Mesenchymal stem cell (in vitro differentiated cells and primary cell): Measurements from ENCODE around the gene FAF1.
"Not testable (repeated sequence)": the region's sequence is repeated elsewhere in the genome, so short reads cannot be mapped to it uniquely, and the experiment has no call there.

ENCODE experiments used
- DNase-seq: peaks from one replicate; pipeline ENCODE4 v3.0.0-alpha.2; 2013
- H2AFZ ChIP-seq: one replicate; pipeline ENCODE4 v1.6.1; 2013; ENCODE audit warnings: low read depth, mild to moderate bottlenecking, control low read depth, inconsistent platforms, low read length, moderate library complexity
- H2AK5ac ChIP-seq: 2 replicates; pipeline ENCODE4 v1.6.1; 2013; ENCODE audit warnings: low read length, moderate library complexity, mild to moderate bottlenecking, inconsistent platforms; ENCODE audit not compliant: severe bottlenecking
- H2BK120ac ChIP-seq: one replicate; pipeline ENCODE4 v1.6.1; 2013; ENCODE audit warnings: low read depth, mild to moderate bottlenecking, inconsistent platforms, low read length, moderate library complexity
- H2BK12ac ChIP-seq, 2 experiments: one replicate each; pipeline ENCODE4 v1.6.1; 2013; ENCODE audit warnings: inconsistent platforms in 2 of 2, low read length in 2 of 2, mild to moderate bottlenecking in 2 of 2, moderate library complexity in 2 of 2, control low read depth in 1 of 2
- H2BK15ac ChIP-seq: one replicate; pipeline ENCODE4 v1.6.1; 2013; ENCODE audit warnings: mild to moderate bottlenecking, low read depth, inconsistent platforms; ENCODE audit not compliant: poor library complexity, severe bottlenecking
- H2BK5ac ChIP-seq: 2 replicates; pipeline ENCODE4 v1.6.1; 2013; ENCODE audit warnings: low read depth, mild to moderate bottlenecking, low read length, control low read depth, inconsistent platforms; ENCODE audit not compliant: poor library complexity, severe bottlenecking
- H3K14ac ChIP-seq, 2 experiments: one replicate each; pipeline ENCODE4 v1.6.1; 2013; ENCODE audit warnings: inconsistent platforms in 2 of 2, low read length in 2 of 2, control low read depth in 1 of 2, mild to moderate bottlenecking in 1 of 2, moderate library complexity in 1 of 2
- H3K18ac ChIP-seq, 2 experiments: one replicate each; pipeline ENCODE4 v1.6.1; 2013; ENCODE audit warnings: inconsistent platforms in 2 of 2, low read length in 2 of 2, control low read depth in 1 of 2, low read depth in 1 of 2, mild to moderate bottlenecking in 1 of 2
- H3K23ac ChIP-seq, 2 experiments: one replicate each; pipeline ENCODE4 v1.6.1; 2013; ENCODE audit warnings: inconsistent platforms in 2 of 2, low read length in 2 of 2, mild to moderate bottlenecking in 2 of 2, moderate library complexity in 2 of 2, control low read depth in 1 of 2
- H3K27ac ChIP-seq: 2 replicates; pipeline ENCODE4 v1.5.1; 2013; ENCODE audit warnings: mild to moderate bottlenecking, moderate library complexity, low read length, control low read depth, inconsistent platforms; ENCODE audit not compliant: poor library complexity, severe bottlenecking
- H3K27me3 ChIP-seq, 2 experiments: 2 replicates each; pipeline versions ENCODE4 v1.6.1 to v1.7.0; 2013; ENCODE audit warnings: low read length in 2 of 2, mild to moderate bottlenecking in 2 of 2, moderate library complexity in 2 of 2, control low read depth in 1 of 2, inconsistent platforms in 1 of 2; ENCODE audit not compliant: control insufficient read depth in 1 of 2, insufficient read depth in 1 of 2
- H3K36me3 ChIP-seq, 2 experiments: 2 replicates each; pipeline versions ENCODE4 v1.6.1 to v1.7.0; 2013; ENCODE audit warnings: low read length in 2 of 2, control low read depth in 1 of 2, inconsistent platforms in 1 of 2, low read depth in 1 of 2, mild to moderate bottlenecking in 1 of 2; ENCODE audit not compliant: insufficient read depth in 2 of 2, control insufficient read depth in 1 of 2
- H3K4ac ChIP-seq, 2 experiments: one replicate each; pipeline ENCODE4 v1.6.1; 2013; ENCODE audit warnings: inconsistent platforms in 2 of 2, low read length in 2 of 2, mild to moderate bottlenecking in 2 of 2, moderate library complexity in 2 of 2, control low read depth in 1 of 2, low read depth in 1 of 2
- H3K4me1 ChIP-seq: 2 replicates; pipeline ENCODE4 v1.6.1; 2013; ENCODE audit warnings: low read depth, low read length, control low read depth; ENCODE audit not compliant: control insufficient read depth, insufficient read depth
- H3K4me2 ChIP-seq: 2 replicates; pipeline ENCODE4 v1.6.1; 2013; ENCODE audit warnings: low read length, mild to moderate bottlenecking, inconsistent platforms; ENCODE audit not compliant: poor library complexity, severe bottlenecking
- H3K4me3 ChIP-seq, 2 experiments: 2 replicates each; pipeline versions ENCODE4 v1.5.1 to v1.7.0; 2013; ENCODE audit warnings: low read length in 2 of 2, mild to moderate bottlenecking in 2 of 2, control low read depth in 1 of 2, low read depth in 1 of 2; ENCODE audit not compliant: insufficient read depth in 1 of 2
- H3K79me1 ChIP-seq: replicated peaks from 2 replicates; pipeline ENCODE4 v1.6.1; 2013; ENCODE audit warnings: mild to moderate bottlenecking, control low read depth, low read length, inconsistent platforms; ENCODE audit not compliant: poor library complexity, severe bottlenecking
- H3K9ac ChIP-seq: 2 replicates; pipeline ENCODE4 v1.7.0; 2013; ENCODE audit warnings: mild to moderate bottlenecking, low read length, moderate library complexity
- H3K9me3 ChIP-seq: 2 replicates; pipeline ENCODE4 v1.7.0; 2013; ENCODE audit warnings: mild to moderate bottlenecking, low read length; ENCODE audit not compliant: control insufficient read depth
- H4K8ac ChIP-seq: one replicate; pipeline ENCODE4 v1.6.1; 2013; ENCODE audit warnings: inconsistent platforms, mild to moderate bottlenecking, low read length, moderate library complexity
- H4K91ac ChIP-seq: one replicate; pipeline ENCODE4 v1.6.1; 2013; ENCODE audit warnings: mild to moderate bottlenecking, low read length, inconsistent platforms
- WGBS: methylation state at CpG from one replicate; pipeline ENCODE4 v1.1.7; 2013; ENCODE audit warnings: mixed read lengths; 5-methylcytosine and 5-hydroxymethylcytosine counted together

FAF1 gene

GRCh38 chr1:50716455-50716854 is 243.6 kb downstream of the FAF1 start:
- not testable (repeated sequence) for H2AK5ac ChIP-seq, H3K27ac ChIP-seq, H3K4me1 ChIP-seq, H3K4me2 ChIP-seq, H3K9ac ChIP-seq, H2BK5ac ChIP-seq, H3K4me3 ChIP-seq, H3K9me3 ChIP-seq, H3K14ac ChIP-seq, DNase-seq, H3K23ac ChIP-seq, H4K91ac ChIP-seq, H2BK15ac ChIP-seq, H3K27me3 ChIP-seq, H3K79me1 ChIP-seq, H2BK120ac ChIP-seq, H3K18ac ChIP-seq, H3K4ac ChIP-seq, H2AFZ ChIP-seq, H4K8ac ChIP-seq, H2BK12ac ChIP-seq
- WGBS: 98% methylated on average over 7 of the region's 7 CpGs
- peaks cover 4 to 12% of the 10 kb centered on the region in 2 experiments for H3K36me3 ChIP-seq

- no peaks in the 10 kb centered on the region for H3K9me3 ChIP-seq
- H3K4ac ChIP-seq: no peak overlapping the region
- H3K36me3 ChIP-seq: no peaks in the 10 kb centered on the region
- no peak overlapping the region for H2BK5ac ChIP-seq
- no peak overlapping the region for H4K91ac ChIP-seq
- H3K27ac ChIP-seq: no peak overlapping the region
- peaks cover 2% of the 10 kb centered on the region for H3K79me1 ChIP-seq
- no peaks in the 10 kb centered on the region for H3K27me3 ChIP-seq
- no peak overlapping the region for H2AFZ ChIP-seq
- H2BK15ac ChIP-seq: no peak overlapping the region
- H2AK5ac ChIP-seq: no peak overlapping the region
- DNase-seq: no peak
- H3K4me1 ChIP-seq: no peaks in the 10 kb centered on the region
- H2BK12ac ChIP-seq: no peak overlapping the region
- 71% methylated on average over 2 of the region's 3 CpGs for WGBS
- H3K23ac ChIP-seq: no peak overlapping the region
- H2BK120ac ChIP-seq: no peak overlapping the region
- no peak overlapping the region for H3K14ac ChIP-seq
- H3K18ac ChIP-seq: no peak overlapping the region
- H3K4me2 ChIP-seq: no peak overlapping the region
- H3K4me3 ChIP-seq: no peak overlapping the region
- no peak overlapping the region for H4K8ac ChIP-seq
- H3K9ac ChIP-seq: no peak overlapping the region
Observed at GRCh38 chr1:50710099-50710498, 250.0 kb downstream of the FAF1 start.

- Histone ChIP-seq H2BK5ac (no peak overlapping the region), H2AK5ac (no peak overlapping the region), H2BK120ac (no peak overlapping the region), H3K4me2 (no peak overlapping the region), H3K9ac (no peak overlapping the region), H2BK12ac (no peak overlapping the region), H3K4ac (no peak overlapping the region), H3K23ac (no peak overlapping the region), H3K18ac (no peak overlapping the region), H3K27me3 (no peaks in the 10 kb centered on the region), H3K9me3 (no peaks in the 10 kb centered on the region), H3K79me1 (peaks cover 2% of the 10 kb centered on the region), H3K4me3 (no peak overlapping the region), H3K27ac (no peak overlapping the region), H3K4me1 (no peaks in the 10 kb centered on the region), H2AFZ (no peak overlapping the region), H3K14ac (no peak overlapping the region), H2BK15ac (no peak overlapping the region), H4K91ac (no peak overlapping the region), H4K8ac (no peak overlapping the region), H3K36me3 (no peaks in the 10 kb centered on the region)
- DNase-seq: no peak
- 100% methylated on average over 3 of the region's 7 CpGs for WGBS
Observed at GRCh38 chr1:50707824-50708223, 252.2 kb downstream of the FAF1 start.

- H3K14ac ChIP-seq: no peak overlapping the region
- no peak overlapping the region for H4K8ac ChIP-seq
- no peak overlapping the region for H2BK5ac ChIP-seq
- no peaks in the 10 kb centered on the region for H3K9me3 ChIP-seq
- H3K18ac ChIP-seq: no peak overlapping the region
- H2BK12ac ChIP-seq: no peak overlapping the region
- H3K4me2 ChIP-seq: no peak overlapping the region
- H3K79me1 ChIP-seq: peaks cover 2% of the 10 kb centered on the region
- H2AK5ac ChIP-seq: no peak overlapping the region
- no peaks in the 10 kb centered on the region for H3K4me1 ChIP-seq
- no peaks in the 10 kb centered on the region for H3K27me3 ChIP-seq
- no peak overlapping the region for H2BK15ac ChIP-seq
- H2AFZ ChIP-seq: no peak overlapping the region
- no peaks in the 10 kb centered on the region for H3K36me3 ChIP-seq
- no peak overlapping the region for H3K23ac ChIP-seq
- no peak for DNase-seq
- no peak overlapping the region for H2BK120ac ChIP-seq
- H3K9ac ChIP-seq: no peak overlapping the region
- no peak overlapping the region for H3K4me3 ChIP-seq
- H3K27ac ChIP-seq: peak overlapping the region; percentile 49
- no peak overlapping the region for H3K4ac ChIP-seq
- 70% methylated on average over 2 of the region's 2 CpGs for WGBS
- no peak overlapping the region for H4K91ac ChIP-seq
Observed at GRCh38 chr1:50705699-50706098, 254.4 kb downstream of the FAF1 start.
